ENCODE results near the gene HOTAIR.

The HOTAIR gene

DNA sequence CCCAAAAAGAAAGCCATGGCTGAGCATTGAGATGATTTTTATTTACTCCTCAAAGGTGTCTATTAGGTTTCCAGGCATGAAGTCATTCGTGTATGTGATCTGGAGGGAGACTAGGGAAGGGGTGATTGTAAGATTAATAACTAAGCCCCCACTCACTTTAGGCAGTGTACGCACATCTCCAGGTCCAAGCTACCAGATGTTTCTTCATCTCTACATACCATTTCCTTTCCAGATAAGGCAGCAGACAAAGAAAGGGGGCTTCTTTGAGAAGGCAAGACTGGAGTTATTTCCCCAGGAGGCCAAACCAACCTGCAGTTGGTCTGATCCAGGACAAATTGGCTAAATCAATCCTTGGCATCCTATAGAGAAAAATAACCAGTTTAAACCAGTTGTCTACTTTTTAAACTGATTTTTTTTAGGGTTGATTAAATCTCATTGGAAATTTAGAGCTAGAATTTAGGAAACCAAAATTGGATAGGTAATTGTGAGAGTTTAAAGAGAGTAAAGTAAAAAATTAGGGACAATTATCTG, 32.2 kb downstream of the HOTAIR start:
- no peak overlapping the region for H3K4me3 ChIP-seq (ENCODE audit: low read depth, low read length)
- TF ChIP-seq, protein P1, sequence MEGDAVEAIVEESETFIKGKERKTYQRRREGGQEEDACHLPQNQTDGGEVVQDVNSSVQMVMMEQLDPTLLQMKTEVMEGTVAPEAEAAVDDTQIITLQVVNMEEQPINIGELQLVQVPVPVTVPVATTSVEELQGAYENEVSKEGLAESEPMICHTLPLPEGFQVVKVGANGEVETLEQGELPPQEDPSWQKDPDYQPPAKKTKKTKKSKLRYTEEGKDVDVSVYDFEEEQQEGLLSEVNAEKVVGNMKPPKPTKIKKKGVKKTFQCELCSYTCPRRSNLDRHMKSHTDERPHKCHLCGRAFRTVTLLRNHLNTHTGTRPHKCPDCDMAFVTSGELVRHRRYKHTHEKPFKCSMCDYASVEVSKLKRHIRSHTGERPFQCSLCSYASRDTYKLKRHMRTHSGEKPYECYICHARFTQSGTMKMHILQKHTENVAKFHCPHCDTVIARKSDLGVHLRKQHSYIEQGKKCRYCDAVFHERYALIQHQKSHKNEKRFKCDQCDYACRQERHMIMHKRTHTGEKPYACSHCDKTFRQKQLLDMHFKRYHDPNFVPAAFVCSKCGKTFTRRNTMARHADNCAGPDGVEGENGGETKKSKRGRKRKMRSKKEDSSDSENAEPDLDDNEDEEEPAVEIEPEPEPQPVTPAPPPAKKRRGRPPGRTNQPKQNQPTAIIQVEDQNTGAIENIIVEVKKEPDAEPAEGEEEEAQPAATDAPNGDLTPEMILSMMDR (IDR thresholded peaks at IDR 0.05; ENCODE audit: low read depth, low read length, missing control alignments): no peak
- in situ Hi-C loops (cut with HindIII; ENCODE audit: low sequenced_read_pairs): no loop called here
- no peak for DNase-seq (ENCODE audit: low read depth)

DNA sequence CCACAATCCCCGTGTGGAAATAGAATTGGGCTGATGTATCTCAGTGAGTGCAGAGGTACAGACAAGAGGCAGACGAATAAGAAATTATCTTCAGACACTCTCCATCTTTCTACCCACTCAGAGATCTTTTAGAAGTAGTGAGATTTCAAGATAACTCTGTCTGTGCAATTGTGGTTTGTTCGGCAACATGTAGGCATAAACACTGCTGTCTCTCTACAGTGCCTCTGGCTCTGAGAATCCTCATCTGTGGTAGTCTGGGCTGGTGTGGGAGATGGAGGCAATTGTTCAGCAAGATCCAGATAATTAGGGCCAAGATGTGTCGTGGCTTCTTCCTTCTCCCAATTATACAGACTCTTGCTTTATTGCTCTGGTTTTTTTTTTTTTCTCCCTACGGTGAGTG, 33.0 kb downstream of the HOTAIR start:
- TF ChIP-seq, protein P1 (IDR thresholded peaks at IDR 0.05; ENCODE audit: low read depth, low read length, missing control alignments): no peak
- no peak overlapping the region for H3K4me3 ChIP-seq (ENCODE audit: low read depth, low read length)
- in situ Hi-C loops (cut with HindIII; ENCODE audit: low sequenced_read_pairs): no loop called here
- DNase-seq (ENCODE audit: low read depth): no peak

GRCh38 chr12:53941187-53941586, 33.6 kb downstream of the HOTAIR start:
- TF ChIP-seq, protein P1 (IDR thresholded peaks at IDR 0.05; ENCODE audit: low read depth, low read length, missing control alignments): no peak
- no peak for DNase-seq (ENCODE audit: low read depth)
- H3K4me3 ChIP-seq (ENCODE audit: low read depth, low read length): no peak overlapping the region
- in situ Hi-C loops (cut with HindIII; ENCODE audit: low sequenced_read_pairs): no loop called here

GRCh38 chr12:53940443-53941014, 34.2 kb downstream of the HOTAIR start:
- H3K4me3 ChIP-seq (ENCODE audit: low read depth, low read length): no peak overlapping the region
- no peak for DNase-seq (ENCODE audit: low read depth)
- TF ChIP-seq, protein P1 (IDR thresholded peaks at IDR 0.05; ENCODE audit: low read depth, low read length, missing control alignments): no peak
- in situ Hi-C loops (cut with HindIII; ENCODE audit: low sequenced_read_pairs): no loop called here

- no peak overlapping the region for H3K4me3 ChIP-seq (ENCODE audit: low read depth, low read length)
- in situ Hi-C loops (cut with HindIII; ENCODE audit: low sequenced_read_pairs): no loop called here
- TF ChIP-seq, protein P1 (IDR thresholded peaks at IDR 0.05; ENCODE audit: low read depth, low read length, missing control alignments): no peak
- no peak for DNase-seq (ENCODE audit: low read depth)
These were observed 35.3 kb downstream of the HOTAIR start for GRCh38 chr12:53939141-53940108.

- DNase-seq (ENCODE audit: low read depth): no peak
- TF ChIP-seq, protein P1 (IDR thresholded peaks at IDR 0.05; ENCODE audit: low read depth, low read length, missing control alignments): no peak
- in situ Hi-C loops (cut with HindIII; ENCODE audit: low sequenced_read_pairs): no loop called here
- no peak within 1 kb of the TSS for H3K4me3 ChIP-seq (ENCODE audit: low read depth, low read length)
These were observed 36.2 kb downstream of the HOTAIR start, which contains the start of gene HOXC13 for GRCh38 chr12:53938326-53939140. HOXC13 (plus strand) TSS chr12:53938831; CDS start chr12:53938907, 76 bp downstream.
